Prostate gland (tissue), 2 donors: ENCODE data around the gene SHISA6.

Source experiments
- CTCF ChIP-seq, 4 experiments: fragments of 200-600 bp in 2 of 4; fragments of 450-650 bp in 2 of 4; sonication (generic) in 2 of 4; IDR thresholded peaks; 1 replicate in 3 of 4; 2 replicates in 1 of 4; pipeline ENCODE4 v1.5.1; 2016 to 2019; ENCODE audit warnings: antibody characterized with exemption in 4 of 4, mild to moderate bottlenecking in 2 of 4, moderate library complexity in 2 of 4
- POLR2A ChIP-seq: fragments of 450-650 bp; IDR thresholded peaks from one replicate; pipeline ENCODE4 v1.6.1; 2016; ENCODE audit warnings: antibody characterized with exemption, mild to moderate bottlenecking

DNA sequence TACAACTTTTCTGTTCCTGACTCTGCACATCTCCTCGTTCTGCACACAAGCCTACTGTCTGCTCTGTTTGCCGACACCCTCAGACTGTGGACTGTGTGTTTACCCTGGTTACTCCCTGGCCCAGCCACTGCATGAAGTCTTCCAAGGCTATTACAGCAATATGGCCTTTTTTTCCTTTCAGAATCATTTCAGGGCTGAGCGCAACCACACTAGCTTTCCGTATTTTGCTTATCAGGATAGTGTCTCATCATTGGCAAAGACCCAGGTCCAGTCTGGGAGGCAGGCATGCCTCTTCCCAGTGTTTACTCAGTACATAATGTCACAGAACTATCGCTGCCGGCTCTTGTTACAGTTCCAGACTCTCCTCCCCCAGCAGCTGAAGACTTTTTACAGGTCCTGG lies 367.4 kb downstream of the SHISA6 start:
- TF ChIP-seq CTCF (IDR thresholded peaks at IDR 0.05) (no peak), POLR2A (no peak)
